ENCODE measurements around the gene C7orf33.

DNA sequence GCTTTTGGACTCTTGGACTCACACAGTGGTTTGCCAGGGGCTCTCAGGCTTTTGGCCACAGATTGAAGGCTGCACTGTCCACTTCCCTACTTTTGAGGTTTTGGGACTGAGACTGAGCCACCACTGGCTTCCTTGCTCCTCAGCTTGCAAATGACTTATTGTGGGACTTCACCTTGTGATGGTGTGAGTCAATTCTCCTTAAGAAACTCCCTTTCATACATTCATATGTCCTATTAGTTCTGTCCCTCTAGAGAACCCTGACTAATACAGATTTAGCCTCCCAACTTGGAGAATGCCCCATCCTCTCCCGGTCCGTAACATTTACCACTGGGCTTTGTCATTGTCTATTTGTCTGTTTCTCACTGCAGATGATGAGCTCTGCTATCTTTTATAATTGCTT is 55.3 kb downstream of the C7orf33 start:
- TF ChIP-seq, protein P1, sequence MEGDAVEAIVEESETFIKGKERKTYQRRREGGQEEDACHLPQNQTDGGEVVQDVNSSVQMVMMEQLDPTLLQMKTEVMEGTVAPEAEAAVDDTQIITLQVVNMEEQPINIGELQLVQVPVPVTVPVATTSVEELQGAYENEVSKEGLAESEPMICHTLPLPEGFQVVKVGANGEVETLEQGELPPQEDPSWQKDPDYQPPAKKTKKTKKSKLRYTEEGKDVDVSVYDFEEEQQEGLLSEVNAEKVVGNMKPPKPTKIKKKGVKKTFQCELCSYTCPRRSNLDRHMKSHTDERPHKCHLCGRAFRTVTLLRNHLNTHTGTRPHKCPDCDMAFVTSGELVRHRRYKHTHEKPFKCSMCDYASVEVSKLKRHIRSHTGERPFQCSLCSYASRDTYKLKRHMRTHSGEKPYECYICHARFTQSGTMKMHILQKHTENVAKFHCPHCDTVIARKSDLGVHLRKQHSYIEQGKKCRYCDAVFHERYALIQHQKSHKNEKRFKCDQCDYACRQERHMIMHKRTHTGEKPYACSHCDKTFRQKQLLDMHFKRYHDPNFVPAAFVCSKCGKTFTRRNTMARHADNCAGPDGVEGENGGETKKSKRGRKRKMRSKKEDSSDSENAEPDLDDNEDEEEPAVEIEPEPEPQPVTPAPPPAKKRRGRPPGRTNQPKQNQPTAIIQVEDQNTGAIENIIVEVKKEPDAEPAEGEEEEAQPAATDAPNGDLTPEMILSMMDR (IDR thresholded peaks at IDR 0.05; ENCODE audit: insufficient read depth, low read depth, low read length): no peak
- TF ChIP-seq EZH2 (IDR thresholded peaks at IDR 0.05; ENCODE audit: insufficient read depth, low read length): no peak
